Measurements from ENCODE around the gene SART3. TPM values are rescaled to one million over a fixed set of nuclear protein-coding genes. Genes with fewer than 3 reads are reported as not detected.

Gene SART3
- polyA plus RNA-seq, 1 donor (not counting 4 experiments of a cell fraction or from before 2014, with no cell fraction given): 19.0 TPM

DNA sequence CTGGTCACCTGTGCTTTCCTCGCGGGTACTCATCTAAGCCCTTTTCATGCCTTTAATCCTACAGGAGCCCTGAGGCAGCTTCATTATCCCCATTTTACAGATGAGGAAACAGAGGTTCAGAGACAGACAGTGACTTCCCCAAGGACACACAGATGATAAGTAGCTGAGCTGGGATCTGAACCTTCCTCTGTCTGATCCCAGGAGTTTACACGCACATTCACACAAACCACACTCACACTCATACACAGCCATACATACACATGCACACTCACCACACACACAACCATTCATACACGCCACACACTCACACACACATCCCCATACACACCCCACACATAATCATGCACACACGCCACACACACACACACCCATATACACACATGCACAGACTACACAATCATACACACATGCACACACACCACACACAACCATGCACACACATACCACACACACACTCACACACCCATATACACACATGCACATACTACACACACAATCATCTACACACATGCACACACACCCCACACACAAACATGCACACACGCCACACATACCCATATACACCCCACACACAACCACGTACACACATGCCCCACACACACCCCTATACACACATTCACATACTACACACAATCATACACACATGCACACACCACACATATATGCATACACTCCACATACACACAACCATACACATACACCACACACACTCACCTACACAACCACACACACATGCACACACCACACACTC, 34.2 kb upstream of the SART3 start:
- Histone ChIP-seq H3K27ac (ENCODE audit: control insufficient read depth, insufficient read depth, low read length) (no peak overlapping the region), H3K79me2 (ENCODE audit: control insufficient read depth, insufficient read depth, low read length) (no peaks in the 10 kb centered on the region), H3K4me1 (ENCODE audit: control insufficient read depth, extremely low read depth, insufficient read depth, low read length) (no peaks in the 10 kb centered on the region), H3K36me3 (ENCODE audit: control insufficient read depth in 2 of 2, extremely low read depth in 1 of 2, insufficient read depth in 2 of 2, low read length in 2 of 2) (no peaks in the 10 kb centered on the region), H4K20me1 (ENCODE audit: control insufficient read depth, extremely low read depth, insufficient read depth, low read length) (no peaks in the 10 kb centered on the region), H2AFZ (ENCODE audit: control insufficient read depth, low read length) (no peak overlapping the region), H3K9me1 (ENCODE audit: control insufficient read depth, extremely low read depth, insufficient read depth, low read length) (no peaks in the 10 kb centered on the region), H3K4me2 (ENCODE audit: control insufficient read depth, extremely low read depth, insufficient read depth, low read depth, low read length) (no peak overlapping the region), H3K9ac (ENCODE audit: control insufficient read depth, extremely low read depth, insufficient read depth, low read length) (no peak overlapping the region), H3K27me3 (ENCODE audit: control insufficient read depth, extremely low read depth, insufficient read depth, low read length) (peaks cover 7% of the 10 kb centered on the region), H3K4me3 (ENCODE audit: control insufficient read depth in 2 of 3, extremely low read depth in 1 of 3, insufficient read depth in 2 of 3, low read depth in 1 of 3, low read length in 3 of 3) (no peak overlapping the region), H3K9me3 (ENCODE audit: control insufficient read depth, low read depth, low read length) (no peaks in the 10 kb centered on the region)
- DNase-seq (ENCODE audit: low read depth, low spot score) (no peak), FAIRE-seq (no peak)
- dilution Hi-C loops (cut with MboI; ENCODE audit: extremely low pct_ligation_motif_present, low sequenced_read_pairs): no loop called here
- TF ChIP-seq, protein P1, sequence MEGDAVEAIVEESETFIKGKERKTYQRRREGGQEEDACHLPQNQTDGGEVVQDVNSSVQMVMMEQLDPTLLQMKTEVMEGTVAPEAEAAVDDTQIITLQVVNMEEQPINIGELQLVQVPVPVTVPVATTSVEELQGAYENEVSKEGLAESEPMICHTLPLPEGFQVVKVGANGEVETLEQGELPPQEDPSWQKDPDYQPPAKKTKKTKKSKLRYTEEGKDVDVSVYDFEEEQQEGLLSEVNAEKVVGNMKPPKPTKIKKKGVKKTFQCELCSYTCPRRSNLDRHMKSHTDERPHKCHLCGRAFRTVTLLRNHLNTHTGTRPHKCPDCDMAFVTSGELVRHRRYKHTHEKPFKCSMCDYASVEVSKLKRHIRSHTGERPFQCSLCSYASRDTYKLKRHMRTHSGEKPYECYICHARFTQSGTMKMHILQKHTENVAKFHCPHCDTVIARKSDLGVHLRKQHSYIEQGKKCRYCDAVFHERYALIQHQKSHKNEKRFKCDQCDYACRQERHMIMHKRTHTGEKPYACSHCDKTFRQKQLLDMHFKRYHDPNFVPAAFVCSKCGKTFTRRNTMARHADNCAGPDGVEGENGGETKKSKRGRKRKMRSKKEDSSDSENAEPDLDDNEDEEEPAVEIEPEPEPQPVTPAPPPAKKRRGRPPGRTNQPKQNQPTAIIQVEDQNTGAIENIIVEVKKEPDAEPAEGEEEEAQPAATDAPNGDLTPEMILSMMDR (optimal IDR thresholded peaks at IDR 0.05 in 1 of 3, IDR thresholded peaks at IDR 0.05 in 1 of 3, conservative IDR thresholded peaks at IDR 0.05 in 1 of 3; ENCODE audit: extremely low read depth in 1 of 3, insufficient read depth in 2 of 3, low read length in 3 of 3): no peak
- no peak for TF ChIP-seq EZH2 (IDR thresholded peaks at IDR 0.05; ENCODE audit: low read length)

DNA sequence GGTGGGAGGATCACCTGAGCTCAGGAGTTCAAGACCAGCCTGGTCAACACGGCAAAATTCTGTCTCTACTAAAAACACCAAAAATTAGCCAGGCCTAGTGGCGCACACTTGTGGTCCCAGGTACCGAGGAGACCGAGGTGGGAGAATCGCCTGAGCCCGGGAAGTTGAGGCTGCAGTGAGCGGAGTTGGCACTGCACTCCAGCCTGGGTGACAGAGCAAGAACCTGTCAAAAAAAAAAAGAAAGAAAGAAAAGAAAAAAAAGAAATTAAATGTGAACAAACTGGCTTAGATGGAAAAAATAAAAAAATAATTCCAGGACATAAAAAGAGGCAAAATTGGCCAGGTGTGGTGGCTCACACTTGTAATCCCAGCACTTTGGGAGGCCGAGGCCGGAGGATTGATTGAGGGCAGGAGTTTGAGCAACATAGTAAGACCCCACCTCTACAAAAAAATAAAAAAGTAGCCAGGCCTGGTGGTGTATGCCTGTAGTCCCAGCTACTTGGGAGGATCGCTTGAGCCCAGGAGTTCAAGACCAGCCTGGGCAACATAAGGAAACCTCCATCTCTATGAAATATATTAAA, 33.4 kb upstream of the SART3 start:
- TF ChIP-seq, protein P1 (optimal IDR thresholded peaks at IDR 0.05 in 1 of 3, IDR thresholded peaks at IDR 0.05 in 1 of 3, conservative IDR thresholded peaks at IDR 0.05 in 1 of 3; ENCODE audit: extremely low read depth in 1 of 3, insufficient read depth in 2 of 3, low read length in 3 of 3): no peak
- no peak for TF ChIP-seq EZH2 (IDR thresholded peaks at IDR 0.05; ENCODE audit: low read length)

More for the DNA sequence above, 33.4 kb upstream of the SART3 start:
- Histone ChIP-seq H3K9me1 (ENCODE audit: control insufficient read depth, extremely low read depth, insufficient read depth, low read length) (no peaks in the 10 kb centered on the region), H3K36me3 (ENCODE audit: control insufficient read depth in 2 of 2, extremely low read depth in 1 of 2, insufficient read depth in 2 of 2, low read length in 2 of 2) (no peaks in the 10 kb centered on the region), H3K4me1 (ENCODE audit: control insufficient read depth, extremely low read depth, insufficient read depth, low read length) (no peaks in the 10 kb centered on the region), H3K27me3 (ENCODE audit: control insufficient read depth, extremely low read depth, insufficient read depth, low read length) (peaks cover 7% of the 10 kb centered on the region), H3K4me2 (ENCODE audit: control insufficient read depth, extremely low read depth, insufficient read depth, low read depth, low read length) (no peak overlapping the region), H4K20me1 (ENCODE audit: control insufficient read depth, extremely low read depth, insufficient read depth, low read length) (no peaks in the 10 kb centered on the region), H3K4me3 (ENCODE audit: control insufficient read depth in 2 of 3, extremely low read depth in 1 of 3, insufficient read depth in 2 of 3, low read depth in 1 of 3, low read length in 3 of 3) (no peak overlapping the region), H2AFZ (ENCODE audit: control insufficient read depth, low read length) (no peak overlapping the region), H3K27ac (ENCODE audit: control insufficient read depth, insufficient read depth, low read length) (no peak overlapping the region), H3K79me2 (ENCODE audit: control insufficient read depth, insufficient read depth, low read length) (no peaks in the 10 kb centered on the region), H3K9me3 (ENCODE audit: control insufficient read depth, low read depth, low read length) (no peaks in the 10 kb centered on the region), H3K9ac (ENCODE audit: control insufficient read depth, extremely low read depth, insufficient read depth, low read length) (no peak overlapping the region)
- DNase-seq (ENCODE audit: low read depth, low spot score): no peak
- dilution Hi-C loops (cut with MboI; ENCODE audit: extremely low pct_ligation_motif_present, low sequenced_read_pairs): no loop called here
- no peak for FAIRE-seq
